Measurements from ENCODE around the gene GRM5.
"Not testable (repeated sequence)": the region's sequence is repeated elsewhere in the genome, so short reads cannot be mapped to it uniquely, and the experiment has no call there.

The GRM5 gene

GRCh38 chr11:89065651-89066201 is at the start of gene GRM5:
GRM5 (minus strand) TSS chr11:89065982; CDS start chr11:89047872, 18,110 bp downstream.
- DNase-seq (ENCODE audit: low read depth in 2 of 2) = not testable (repeated sequence)

DNA sequence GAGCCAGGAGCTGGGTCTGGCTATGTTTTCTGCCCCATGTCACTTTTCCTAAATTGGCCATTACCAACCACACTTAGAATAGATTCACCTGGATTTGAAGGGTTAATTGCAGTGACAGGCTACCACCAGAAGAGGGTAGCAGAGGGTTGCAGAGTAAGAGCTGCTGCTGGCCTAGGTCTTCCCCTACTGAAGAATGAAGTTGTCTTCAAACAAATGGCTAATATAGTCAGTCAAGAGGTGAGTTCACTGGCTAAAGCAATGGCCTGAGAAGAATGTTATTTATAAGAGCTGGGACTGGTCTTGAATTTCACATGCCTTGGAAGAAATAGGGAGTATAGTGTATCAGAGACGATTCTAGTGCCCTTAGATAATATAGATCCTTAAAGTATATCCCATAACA is 32.2 kb upstream of the GRM5 start:
- not testable (repeated sequence) for DNase-seq (ENCODE audit: low read depth in 2 of 2)

- DNase-seq (ENCODE audit: low read depth in 2 of 2) = not testable (repeated sequence)
Observed at GRCh38 chr11:89093806-89094205, 28.0 kb upstream of the GRM5 start.

GRCh38 chr11:89084951-89085350 is 19.2 kb upstream of the GRM5 start:
- not testable (repeated sequence) for DNase-seq (ENCODE audit: low read depth in 2 of 2)

GRCh38 chr11:89070911-89071310 is 5.1 kb upstream of the GRM5 start:
- DNase-seq (ENCODE audit: low read depth in 2 of 2) = not testable (repeated sequence)

DNA sequence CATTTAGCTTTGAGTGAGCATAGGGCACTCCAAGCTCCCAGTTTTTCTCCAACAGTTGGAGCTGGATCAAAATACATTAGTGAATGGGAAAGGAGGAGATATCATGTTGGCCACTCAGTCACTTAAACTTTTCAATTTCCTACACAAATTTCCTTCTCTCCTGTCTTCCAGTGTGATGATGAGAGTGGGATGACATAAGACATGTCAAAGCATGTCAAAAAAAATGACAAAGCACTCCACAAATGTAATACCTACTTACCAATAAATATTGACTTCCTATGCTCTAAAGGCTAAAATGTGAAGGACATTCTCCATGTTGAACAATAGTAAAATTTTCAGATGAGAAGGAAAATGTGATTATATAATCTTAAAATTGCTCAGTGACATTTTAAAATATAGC is 1.5 kb upstream of the GRM5 start:
- DNase-seq (ENCODE audit: low read depth in 2 of 2) = no peak

- no peak for DNase-seq (ENCODE audit: low read depth in 2 of 2)
Observed at GRCh38 chr11:89065066-89065465, 716 bp downstream of the GRM5 start.

DNA sequence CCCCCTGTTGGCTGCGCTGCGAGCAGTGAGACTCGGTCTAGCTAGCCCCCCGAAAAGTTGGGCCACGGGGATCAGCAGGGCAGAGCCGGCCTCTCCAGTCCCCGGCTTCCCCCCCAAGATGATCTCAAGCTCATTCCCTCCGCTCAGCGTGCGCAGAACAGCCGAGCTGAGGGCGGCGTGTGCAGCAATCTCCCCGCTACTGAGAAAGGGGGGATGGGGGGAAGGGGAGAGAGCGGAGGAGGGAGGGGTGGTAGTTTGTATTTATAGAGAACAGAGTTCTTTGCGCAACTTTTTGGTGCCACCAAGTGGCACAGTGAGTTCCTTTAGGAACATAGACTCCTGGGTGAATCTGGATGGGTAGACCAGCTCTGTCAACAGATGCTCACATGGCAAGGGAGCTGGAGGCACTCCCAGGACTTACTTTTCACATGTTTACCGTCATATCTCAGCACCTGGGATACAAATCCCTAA is 2.3 kb downstream of the GRM5 start:
- not testable (repeated sequence) for DNase-seq (ENCODE audit: low read depth in 2 of 2)

DNA sequence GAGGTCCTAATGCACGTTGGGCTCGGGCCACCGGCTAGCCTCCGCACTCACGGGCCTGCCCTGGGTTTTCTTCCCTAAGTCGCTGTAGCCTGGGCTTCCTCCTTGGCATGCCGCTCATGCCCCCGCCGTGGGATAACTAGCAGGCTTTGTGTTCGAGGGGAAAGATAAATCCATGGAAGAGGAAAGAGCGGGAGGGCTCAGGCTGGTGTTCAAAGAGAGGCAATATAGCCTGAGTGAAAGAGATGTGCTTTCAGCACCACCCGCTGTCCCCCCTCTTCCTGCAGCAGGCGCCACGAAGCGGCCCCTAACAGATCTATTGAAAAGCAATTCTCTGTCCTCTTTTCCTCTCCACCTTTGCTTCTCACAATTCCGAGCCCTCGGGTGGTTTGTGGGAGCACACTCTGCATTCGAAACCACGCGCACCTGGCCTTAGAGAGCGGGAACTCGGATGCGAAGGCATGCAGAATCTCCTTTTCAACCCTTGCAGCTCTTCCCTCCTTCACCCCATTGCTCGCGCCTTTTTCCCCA is 2.9 kb downstream of the GRM5 start:
- not testable (repeated sequence) for DNase-seq (ENCODE audit: low read depth in 2 of 2)

- not testable (repeated sequence) for DNase-seq (ENCODE audit: low read depth in 2 of 2)
Observed at GRCh38 chr11:89061839-89062238, 3.9 kb downstream of the GRM5 start.

GRCh38 chr11:89057406-89057805 is 8.4 kb downstream of the GRM5 start:
- not testable (repeated sequence) for DNase-seq (ENCODE audit: low read depth in 2 of 2)

GRCh38 chr11:89052220-89052619 is 13.6 kb downstream of the GRM5 start:
- DNase-seq (ENCODE audit: low read depth in 2 of 2) = no peak

GRCh38 chr11:89047159-89047558 is 18.6 kb downstream of the GRM5 start:
- not testable (repeated sequence) for DNase-seq (ENCODE audit: low read depth in 2 of 2)

- DNase-seq (ENCODE audit: low read depth in 2 of 2) = not testable (repeated sequence)
Observed at GRCh38 chr11:89043861-89044588, 21.8 kb downstream of the GRM5 start.

DNA sequence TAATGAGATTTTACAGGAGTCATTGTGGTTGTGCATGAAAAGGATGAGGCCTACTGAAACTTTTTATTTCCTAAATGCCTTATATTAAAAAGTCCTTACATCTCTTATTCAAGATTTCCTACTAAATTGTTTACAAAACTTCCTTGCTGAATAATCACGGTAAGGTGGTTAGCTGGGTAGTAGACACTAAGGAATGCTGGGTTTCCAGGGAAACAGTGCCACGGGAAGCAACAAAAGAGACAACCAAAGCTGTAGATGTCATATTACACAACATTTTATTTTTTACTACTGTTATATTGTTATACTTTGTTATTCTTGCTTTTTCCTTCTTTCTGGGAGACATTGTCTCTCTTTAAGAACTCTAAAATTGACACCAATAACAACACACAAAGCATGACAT is 36.1 kb downstream of the GRM5 start:
- not testable (repeated sequence) for DNase-seq (ENCODE audit: low read depth in 2 of 2)

DNA sequence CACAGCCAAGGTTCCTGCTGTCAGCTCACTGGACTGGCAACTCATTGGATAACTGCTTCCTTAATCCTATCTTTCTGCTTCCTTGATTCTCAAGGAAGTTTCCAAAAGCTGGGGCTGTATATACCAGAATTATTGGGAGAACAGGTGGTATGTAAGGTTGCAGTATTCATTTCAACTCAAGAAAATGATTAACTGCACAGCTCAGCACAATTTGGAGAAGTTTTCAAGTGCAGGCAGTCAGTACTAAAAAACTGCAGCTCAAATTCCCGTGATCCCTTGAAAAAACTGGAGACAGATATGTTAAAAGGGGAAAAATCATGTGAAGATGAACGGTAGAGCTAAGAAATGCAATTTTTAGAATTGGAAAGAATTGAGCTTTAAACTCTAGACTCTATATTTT is 44.4 kb downstream of the GRM5 start:
- no peak for DNase-seq (ENCODE audit: low read depth in 2 of 2)

- not testable (repeated sequence) for DNase-seq (ENCODE audit: low read depth in 2 of 2)
Observed at GRCh38 chr11:89019827-89020547, 45.8 kb downstream of the GRM5 start.

- DNase-seq (ENCODE audit: low read depth in 2 of 2) = no peak
Observed at GRCh38 chr11:89016214-89016613, 49.6 kb downstream of the GRM5 start.

- no peak for DNase-seq (ENCODE audit: low read depth in 2 of 2)
Observed at GRCh38 chr11:89015614-89016013, 50.2 kb downstream of the GRM5 start.

- DNase-seq (ENCODE audit: low read depth in 2 of 2) = not testable (repeated sequence)
Observed at GRCh38 chr11:89000852-89001251, 64.9 kb downstream of the GRM5 start.

- DNase-seq (ENCODE audit: low read depth in 2 of 2) = no peak
Observed at GRCh38 chr11:88979641-88980040, 86.1 kb downstream of the GRM5 start.

DNA sequence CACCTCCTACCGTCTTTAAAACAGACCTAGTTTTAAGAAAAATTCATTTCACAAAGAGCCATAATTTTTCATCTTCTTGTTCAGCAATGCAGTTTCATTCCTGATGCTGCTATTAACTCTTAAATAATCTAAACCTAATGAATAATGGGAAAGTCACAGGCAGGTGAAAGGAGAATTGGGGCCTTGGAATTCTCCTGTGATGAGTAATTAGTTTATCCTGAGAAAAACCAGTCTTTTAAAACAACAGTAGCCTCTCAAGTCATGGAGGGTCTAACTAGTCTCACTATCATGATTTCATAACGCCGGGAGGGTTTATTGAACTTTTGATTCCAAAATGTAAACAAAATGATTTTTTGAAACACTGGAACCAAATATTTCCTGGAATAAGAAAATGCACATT is 86.8 kb downstream of the GRM5 start:
- not testable (repeated sequence) for DNase-seq (ENCODE audit: low read depth in 2 of 2)

Data from stimulated activated CD8-positive, alpha-beta memory T cell treated with anti-CD3 and anti-CD28 coated beads, Interleukin-15, amount 100 ng/mL, for 4 hours (primary cell).